ENCODE results near the gene R3HDM4. TPM values are rescaled to one million over a fixed set of nuclear protein-coding genes. Genes with fewer than 3 reads are reported as not detected.

Gene R3HDM4
- total and polyA plus RNA-seq, 10 of the 15 experiments (the other 5 are each of a cell fraction or from before 2014, with no cell fraction given): 1.3 to 65.8 (median 27.7) TPM

DNA sequence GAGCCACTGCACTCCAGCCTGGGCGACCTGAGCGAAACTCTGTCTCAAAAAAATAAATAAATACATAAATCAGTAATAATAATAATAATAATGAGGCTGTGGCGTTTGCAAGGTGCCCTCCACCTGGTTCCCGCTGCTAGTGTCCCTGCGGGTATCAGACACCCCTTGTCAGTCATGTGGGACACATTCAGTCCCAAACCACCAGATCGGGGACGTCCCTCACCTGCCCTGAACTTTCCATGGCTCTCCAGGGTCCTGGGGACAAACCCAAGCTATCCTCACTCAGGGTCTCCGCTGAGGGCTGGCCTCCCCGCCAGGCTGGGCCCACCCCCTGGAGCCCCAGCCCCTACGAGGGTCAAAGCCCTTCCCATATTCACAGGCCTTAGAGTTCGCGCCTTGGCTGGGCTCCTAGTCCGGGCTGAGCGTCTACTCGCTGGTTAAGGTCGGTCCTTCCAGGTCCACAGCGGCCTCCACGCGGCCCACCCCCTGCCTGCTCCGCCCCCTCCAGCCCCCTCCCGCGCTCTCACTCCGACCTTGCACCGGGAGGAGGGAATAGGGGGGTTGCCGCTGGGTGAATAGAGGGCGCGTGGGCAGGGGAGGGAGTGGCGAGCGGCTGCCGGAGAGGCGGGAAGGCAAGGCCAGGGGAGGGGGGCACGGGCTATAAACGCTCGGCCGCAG lies 3.8 kb upstream of the R3HDM4 start:
- BruUV-seq (replicated peaks): no TSS peak
- peaks cover 25% of the 10 kb centered on the region for H3K4me1 ChIP-seq (ENCODE audit: control insufficient read depth, insufficient read depth, low read length)

More for the DNA sequence above, 3.8 kb upstream of the R3HDM4 start:
- in situ Hi-C loops (cut with MboI) (no loop called here), intact Hi-C loops (cut with micrococcal nuclease; ENCODE audit: unreplicated experiment) (no loop called here)
- no peak for FAIRE-seq
- DNase-seq (ENCODE audit: low read depth, low spot score): no peak
- ChIA-PET POLR2A (interaction anchor here (1.3 kb wide), 1 partner anchor 23 kb away, joined by 4 read pairs; the partner anchor contains the start of genes MED16 and RNU6-9), RAD21 (ENCODE audit: unreplicated experiment) (interaction anchor here (1.6 kb wide), 1 partner anchor 53 kb away, joined by 7 read pairs; no protein-coding TSS in a partner anchor), SMC1A (ENCODE audit: uncharacterized antibody, unreplicated experiment) (interaction anchor here (1.4 to 3.3 kb wide), 2 partner anchors 10 to 53 kb away, joined by 4 to 18 read pairs; no protein-coding TSS in a partner anchor), CTCF (interaction anchor here (1.2 to 2.9 kb wide), 3 partner anchors 10 to 60 kb away, joined by 3 to 24 read pairs (median 5); no protein-coding TSS in a partner anchor)
- Histone ChIP-seq H3K9me3 (replicated peaks; ENCODE audit: control insufficient read depth, insufficient read depth, low read length) (no peaks in the 10 kb centered on the region), H3K27me3 (replicated peaks in 1 of 2; ENCODE audit: control insufficient read depth in 2 of 2, insufficient read depth in 2 of 2, low read length in 1 of 2) (peaks cover 0 to 2% of the 10 kb centered on the region in 2 experiments; a peak in 1 of 4 replicates), H3K9ac (ENCODE audit: control insufficient read depth, insufficient read depth, low read length) (no peak overlapping the region), H3K79me2 (ENCODE audit: control insufficient read depth, insufficient read depth, low read length) (peaks cover 8% of the 10 kb centered on the region), H3K36me3 (ENCODE audit: control insufficient read depth in 2 of 2, insufficient read depth in 2 of 2, low read length in 1 of 2) (no peaks in the 10 kb centered on the region), H2AFZ (ENCODE audit: control insufficient read depth, low read depth, low read length) (no peak overlapping the region), H3K27ac (ENCODE audit: control insufficient read depth, insufficient read depth) (no peak overlapping the region), H3K4me3 (no peak overlapping the region), H4K20me1 (ENCODE audit: control insufficient read depth, insufficient read depth) (no peaks in the 10 kb centered on the region), H3K4me2 (ENCODE audit: control insufficient read depth, insufficient read depth) (peak overlapping the region; percentile 77)
- 9% methylated on average over 23 of the region's 35 CpGs for WGBS (ENCODE audit: insufficient coverage, insufficient replicate concordance, low lambda C conversion rate, missing lambda C conversion rate)
- TF ChIP-seq EGR1 (IDR thresholded peaks at IDR 0.05; ENCODE audit: borderline replicate concordance in 1 of 2, low read depth in 2 of 2, low read length in 2 of 2) (peak in 1 of 2 experiments; percentile 58; a peak in 1 of 3 replicates), NRF1 (conservative IDR thresholded peaks at IDR 0.05; ENCODE audit: low read depth, low read length) (no peak), EED (IDR thresholded peaks at IDR 0.05; ENCODE audit: low read depth) (no peak), ZNF207 (IDR thresholded peaks at IDR 0.05; ENCODE audit: borderline replicate concordance) (no peak), PBX3 (IDR thresholded peaks at IDR 0.05; ENCODE audit: insufficient replicate concordance, low read depth, low read length) (peak; percentile 9), CBX5 (IDR thresholded peaks at IDR 0.05; ENCODE audit: low read depth) (no peak)
- TF ChIP-seq, protein P1, sequence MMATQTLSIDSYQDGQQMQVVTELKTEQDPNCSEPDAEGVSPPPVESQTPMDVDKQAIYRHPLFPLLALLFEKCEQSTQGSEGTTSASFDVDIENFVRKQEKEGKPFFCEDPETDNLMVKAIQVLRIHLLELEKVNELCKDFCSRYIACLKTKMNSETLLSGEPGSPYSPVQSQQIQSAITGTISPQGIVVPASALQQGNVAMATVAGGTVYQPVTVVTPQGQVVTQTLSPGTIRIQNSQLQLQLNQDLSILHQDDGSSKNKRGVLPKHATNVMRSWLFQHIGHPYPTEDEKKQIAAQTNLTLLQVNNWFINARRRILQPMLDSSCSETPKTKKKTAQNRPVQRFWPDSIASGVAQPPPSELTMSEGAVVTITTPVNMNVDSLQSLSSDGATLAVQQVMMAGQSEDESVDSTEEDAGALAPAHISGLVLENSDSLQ (IDR thresholded peaks at IDR 0.05): peak; percentile 36; the same call in 1 of the 2 replicates
- ATAC-seq: no peak

Data from GM12878 (cell line).